MM.1S (cell line): ENCODE data around the gene SLCO3A1.

ENCODE experiments used
- DNase-seq: peaks from one replicate; pipeline ENCODE4 v3.0.0-alpha.2; 2015
- H2AFZ ChIP-seq: fragments of 300-600 bp; sonication (generic); 2 replicates; pipeline ENCODE4 v1.6.0; 2016; ENCODE audit warnings: antibody characterized with exemption, low read length
- H3F3A ChIP-seq: fragments of 300-600 bp; sonication (generic); 2 replicates; pipeline ENCODE4 v1.6.1; 2016; ENCODE audit warnings: mild to moderate bottlenecking, antibody characterized with exemption, low read length, moderate library complexity, mixed read lengths; ENCODE audit not compliant: insufficient read depth
- H3K27ac ChIP-seq: fragments of 300-600 bp; sonication (generic); 2 replicates; pipeline ENCODE4 v1.5.1; 2016; ENCODE audit warnings: mild to moderate bottlenecking, low read length
- H3K27me3 ChIP-seq: fragments of 300-600 bp; sonication (generic); replicated peaks from 2 replicates; pipeline ENCODE4 v1.6.0; 2016; ENCODE audit warnings: low read length; ENCODE audit not compliant: insufficient read depth
- H3K36me3 ChIP-seq: fragments of 300-600 bp; sonication (generic); replicated peaks from 2 replicates; pipeline ENCODE4 v1.6.1; 2016; ENCODE audit warnings: mild to moderate bottlenecking, low read length, mixed read lengths; ENCODE audit not compliant: insufficient read depth
- H3K4me1 ChIP-seq: fragments of 300-600 bp; sonication (generic); 2 replicates; pipeline ENCODE4 v1.6.1; 2016; ENCODE audit warnings: low read length, mixed read lengths
- H3K4me2 ChIP-seq: fragments of 300-600 bp; sonication (generic); 2 replicates; pipeline ENCODE4 v1.6.0; 2016; ENCODE audit warnings: low read depth, low read length
- H3K4me3 ChIP-seq: fragments of 300-600 bp; sonication (generic); 2 replicates; pipeline ENCODE4 v1.5.1; 2016; ENCODE audit warnings: low read length, mixed read lengths
- H3K79me2 ChIP-seq: fragments of 300-600 bp; sonication (generic); 2 replicates; pipeline ENCODE4 v1.6.1; 2016; ENCODE audit warnings: mixed run types, low read length, mixed read lengths
- H3K9ac ChIP-seq: fragments of 300-600 bp; sonication (generic); 2 replicates; pipeline ENCODE4 v1.6.1; 2016; ENCODE audit warnings: low read length, mixed read lengths
- H3K9me2 ChIP-seq: fragments of 300-600 bp; sonication (generic); replicated peaks from 2 replicates; pipeline ENCODE4 v1.6.1; 2016; ENCODE audit warnings: mild to moderate bottlenecking, low read length, mixed read lengths; ENCODE audit not compliant: insufficient read depth
- H3K9me3 ChIP-seq: fragments of 300-600 bp; sonication (generic); replicated peaks from 2 replicates; pipeline ENCODE4 v1.6.1; 2016; ENCODE audit warnings: mild to moderate bottlenecking, low read length, mixed read lengths; ENCODE audit not compliant: insufficient read depth
- H4K20me1 ChIP-seq: fragments of 300-600 bp; sonication (generic); 2 replicates; pipeline ENCODE4 v1.6.1; 2016; ENCODE audit warnings: mild to moderate bottlenecking, low read length, moderate library complexity, mixed read lengths; ENCODE audit not compliant: insufficient read depth
- CTCF ChIP-seq: fragments of 300-600 bp; sonication (generic); IDR thresholded peaks from 2 replicates; pipeline ENCODE4 v1.5.1; 2016; ENCODE audit warnings: antibody characterized with exemption, low read length, mixed read lengths
- EZH2 ChIP-seq: fragments of 300-600 bp; sonication (generic); optimal IDR thresholded peaks from 2 replicates; pipeline ENCODE3; 2017; ENCODE audit warnings: low read depth, mild to moderate bottlenecking, antibody characterized with exemption, low read length, mixed read lengths
- EZH2phosphoT487 ChIP-seq: fragments of 300-600 bp; sonication (generic); IDR thresholded peaks from 2 replicates; pipeline ENCODE4 v1.6.1; 2018; ENCODE audit warnings: antibody characterized with exemption, low read length

The SLCO3A1 gene

GRCh38 chr15:92132982-92133755 is 279.7 kb downstream of the SLCO3A1 start:
- Histone ChIP-seq H3K9me3 (no peaks in the 10 kb centered on the region), H3K36me3 (no peaks in the 10 kb centered on the region), H4K20me1 (no peaks in the 10 kb centered on the region), H3K4me3 (no peak overlapping the region), H3F3A (no peaks in the 10 kb centered on the region), H3K4me2 (no peak overlapping the region), H3K4me1 (no peaks in the 10 kb centered on the region), H3K9ac (no peak overlapping the region), H2AFZ (no peak overlapping the region), H3K9me2 (no peaks in the 10 kb centered on the region), H3K27me3 (no peaks in the 10 kb centered on the region), H3K79me2 (no peaks in the 10 kb centered on the region), H3K27ac (no peak overlapping the region)
- no peak for TF ChIP-seq EZH2
- no peak for TF ChIP-seq CTCF
- TF ChIP-seq EZH2phosphoT487: no peak
- DNase-seq: no peak

GRCh38 chr15:92140796-92141195 is 287.3 kb downstream of the SLCO3A1 start:
- Histone ChIP-seq H3K79me2 (no peaks in the 10 kb centered on the region), H3K27ac (no peak overlapping the region), H3K4me3 (no peak overlapping the region), H3F3A (no peaks in the 10 kb centered on the region), H2AFZ (no peak overlapping the region), H3K9me2 (no peaks in the 10 kb centered on the region), H3K4me2 (no peak overlapping the region), H3K9ac (no peak overlapping the region), H3K27me3 (no peaks in the 10 kb centered on the region), H3K9me3 (no peaks in the 10 kb centered on the region), H4K20me1 (no peaks in the 10 kb centered on the region), H3K36me3 (no peaks in the 10 kb centered on the region), H3K4me1 (no peaks in the 10 kb centered on the region)
- TF ChIP-seq EZH2 (no peak), CTCF (no peak), EZH2phosphoT487 (no peak)
- DNase-seq: no peak

- no peak for TF ChIP-seq EZH2phosphoT487
- TF ChIP-seq EZH2: no peak
- no peaks in the 10 kb centered on the region for H3K36me3 ChIP-seq
Measured at GRCh38 chr15:92141607-92142006, 288.1 kb downstream of the SLCO3A1 start.

More at GRCh38 chr15:92141607-92142006, 288.1 kb downstream of the SLCO3A1 start:
- no peak overlapping the region for H3K4me3 ChIP-seq
- H2AFZ ChIP-seq: no peak overlapping the region
- H3F3A ChIP-seq: no peaks in the 10 kb centered on the region
- no peak overlapping the region for H3K27ac ChIP-seq
- H3K9me2 ChIP-seq: no peaks in the 10 kb centered on the region
- H3K79me2 ChIP-seq: no peaks in the 10 kb centered on the region
- H3K4me2 ChIP-seq: no peak overlapping the region
- H3K27me3 ChIP-seq: no peaks in the 10 kb centered on the region
- no peaks in the 10 kb centered on the region for H3K9me3 ChIP-seq
- H3K4me1 ChIP-seq: no peaks in the 10 kb centered on the region
- no peak overlapping the region for H3K9ac ChIP-seq
- DNase-seq: no peak
- H4K20me1 ChIP-seq: no peaks in the 10 kb centered on the region
